GM12874 (cell line): ENCODE data around the gene CHCHD10.

Experiments
- TF ChIP-seq, protein P1 (sequence below): IDR thresholded peaks from 2 replicates; pipeline ENCODE4 v1.5.1; 2011; ENCODE audit warnings: low read depth, mild to moderate bottlenecking, control low read depth, low read length, moderate library complexity; ENCODE audit not compliant: insufficient read depth

Gene CHCHD10

GRCh38 chr22:23781065-23781464 is 13.3 kb upstream of the CHCHD10 start:
- TF ChIP-seq, protein P1, sequence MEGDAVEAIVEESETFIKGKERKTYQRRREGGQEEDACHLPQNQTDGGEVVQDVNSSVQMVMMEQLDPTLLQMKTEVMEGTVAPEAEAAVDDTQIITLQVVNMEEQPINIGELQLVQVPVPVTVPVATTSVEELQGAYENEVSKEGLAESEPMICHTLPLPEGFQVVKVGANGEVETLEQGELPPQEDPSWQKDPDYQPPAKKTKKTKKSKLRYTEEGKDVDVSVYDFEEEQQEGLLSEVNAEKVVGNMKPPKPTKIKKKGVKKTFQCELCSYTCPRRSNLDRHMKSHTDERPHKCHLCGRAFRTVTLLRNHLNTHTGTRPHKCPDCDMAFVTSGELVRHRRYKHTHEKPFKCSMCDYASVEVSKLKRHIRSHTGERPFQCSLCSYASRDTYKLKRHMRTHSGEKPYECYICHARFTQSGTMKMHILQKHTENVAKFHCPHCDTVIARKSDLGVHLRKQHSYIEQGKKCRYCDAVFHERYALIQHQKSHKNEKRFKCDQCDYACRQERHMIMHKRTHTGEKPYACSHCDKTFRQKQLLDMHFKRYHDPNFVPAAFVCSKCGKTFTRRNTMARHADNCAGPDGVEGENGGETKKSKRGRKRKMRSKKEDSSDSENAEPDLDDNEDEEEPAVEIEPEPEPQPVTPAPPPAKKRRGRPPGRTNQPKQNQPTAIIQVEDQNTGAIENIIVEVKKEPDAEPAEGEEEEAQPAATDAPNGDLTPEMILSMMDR = no peak

DNA sequence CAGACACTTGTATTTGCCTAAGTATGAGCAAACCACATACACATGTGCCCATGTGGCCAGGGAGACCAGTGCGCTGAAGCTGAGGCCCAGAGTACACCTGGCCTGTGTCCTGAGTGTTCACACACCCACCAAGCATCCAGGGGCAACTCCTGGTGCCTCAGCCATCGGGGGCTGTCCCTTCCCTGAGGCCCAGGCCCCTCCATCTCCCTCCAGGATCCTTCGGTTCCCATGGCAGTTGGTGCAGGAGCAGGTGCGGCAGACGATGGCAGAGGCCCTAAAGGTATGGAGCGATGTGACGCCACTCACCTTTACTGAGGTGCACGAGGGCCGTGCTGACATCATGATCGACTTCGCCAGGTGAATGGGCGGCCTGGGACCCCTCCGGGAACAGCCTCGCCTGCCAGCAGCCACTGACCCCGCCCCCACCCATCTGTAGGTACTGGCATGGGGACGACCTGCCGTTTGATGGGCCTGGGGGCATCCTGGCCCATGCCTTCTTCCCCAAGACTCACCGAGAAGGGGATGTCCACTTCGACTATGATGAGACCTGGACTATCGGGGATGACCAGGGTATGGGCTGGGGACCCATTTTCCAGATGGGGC is 12.5 kb upstream of the CHCHD10 start:
- TF ChIP-seq, protein P1 = no peak

- TF ChIP-seq, protein P1 = no peak
Observed at GRCh38 chr22:23779731-23780130, 12.0 kb upstream of the CHCHD10 start.

- TF ChIP-seq, protein P1 = no peak
Observed at GRCh38 chr22:23779083-23779482, 11.3 kb upstream of the CHCHD10 start.

DNA sequence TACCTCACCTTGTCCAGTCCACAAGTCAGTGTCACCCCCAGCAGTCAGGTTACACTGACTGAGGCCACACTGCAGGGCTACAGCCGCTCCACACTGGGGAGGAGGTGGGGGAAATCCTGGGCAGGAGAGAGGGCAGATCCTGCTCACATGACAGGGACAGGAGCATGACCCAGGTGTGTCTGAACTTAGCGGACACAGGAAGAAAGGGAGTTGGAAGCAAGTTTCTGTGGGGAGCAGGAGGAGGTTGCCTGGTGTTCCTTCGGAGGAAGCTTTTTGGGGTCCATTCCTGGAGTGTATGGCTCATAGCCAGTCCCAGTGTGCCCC is 10.8 kb upstream of the CHCHD10 start:
- TF ChIP-seq, protein P1 = no peak

GRCh38 chr22:23777776-23778576 is 10.2 kb upstream of the CHCHD10 start:
- TF ChIP-seq, protein P1 = no peak

DNA sequence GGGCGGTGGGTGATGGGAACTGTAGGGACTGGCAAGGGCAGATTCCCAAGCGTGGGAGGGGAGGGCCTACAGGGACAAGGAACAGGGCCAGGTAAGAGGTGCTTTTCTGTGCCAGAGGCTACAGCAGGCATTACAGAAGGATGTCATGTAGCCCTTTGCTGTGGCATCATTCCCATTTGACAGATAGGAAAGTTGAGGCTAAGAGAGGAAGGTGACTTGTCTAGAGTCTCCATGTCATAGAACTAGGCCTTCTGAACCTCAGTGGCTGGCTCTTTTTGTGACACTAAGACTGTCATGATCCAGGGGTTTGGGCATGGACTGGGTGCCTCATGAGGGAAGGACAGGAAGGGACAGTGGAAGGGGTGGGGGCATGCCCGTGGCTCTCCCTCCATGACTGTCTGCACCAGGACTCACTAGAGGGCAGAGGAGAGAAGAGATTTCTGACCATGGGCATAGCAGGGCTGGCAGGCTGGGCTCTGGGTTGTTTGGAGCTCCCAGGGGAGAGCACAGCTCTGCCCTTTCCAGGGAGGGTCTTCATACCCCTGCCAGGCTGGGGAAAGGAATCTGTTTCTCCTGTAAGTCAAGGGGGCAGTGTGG is 8.1 kb upstream of the CHCHD10 start:
- TF ChIP-seq, protein P1 = no peak
